ENCODE results near the gene NFIA. TPM values are rescaled to one million over a fixed set of nuclear protein-coding genes. Genes with fewer than 3 reads are reported as not detected.

The NFIA gene
- total and polyA plus RNA-seq, 10 of the 15 experiments (the other 5 are each of a cell fraction or from before 2014, with no cell fraction given): 0.10 to 0.16 TPM; not detected in 8

DNA sequence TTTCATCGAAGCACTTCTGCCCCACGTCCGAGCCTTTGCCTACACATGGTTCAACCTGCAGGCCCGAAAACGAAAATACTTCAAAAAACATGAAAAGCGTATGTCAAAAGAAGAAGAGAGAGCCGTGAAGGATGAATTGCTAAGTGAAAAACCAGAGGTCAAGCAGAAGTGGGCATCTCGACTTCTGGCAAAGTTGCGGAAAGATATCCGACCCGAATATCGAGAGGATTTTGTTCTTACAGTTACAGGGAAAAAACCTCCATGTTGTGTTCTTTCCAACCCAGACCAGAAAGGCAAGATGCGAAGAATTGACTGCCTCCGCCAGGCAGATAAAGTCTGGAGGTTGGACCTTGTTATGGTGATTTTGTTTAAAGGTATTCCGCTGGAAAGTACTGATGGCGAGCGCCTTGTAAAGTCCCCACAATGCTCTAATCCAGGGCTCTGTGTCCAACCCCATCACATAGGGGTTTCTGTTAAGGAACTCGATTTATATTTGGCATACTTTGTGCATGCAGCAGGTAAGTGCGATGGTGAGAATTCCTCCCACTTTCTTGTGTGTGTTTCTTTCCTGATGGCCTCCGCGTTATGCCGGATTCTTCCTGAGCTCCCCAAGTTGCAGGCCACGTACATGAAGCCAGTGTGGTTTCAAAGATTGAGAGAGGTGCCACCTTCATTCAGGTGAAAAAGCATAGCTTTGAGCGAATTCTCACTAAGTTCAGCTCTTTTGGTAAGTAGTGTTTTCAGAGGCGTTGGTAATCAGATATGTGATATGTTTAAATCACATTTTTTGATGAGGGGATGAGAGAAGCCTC is 6.0 kb downstream of the NFIA start:
- Histone ChIP-seq H3K27ac (ENCODE audit: control insufficient read depth, insufficient read depth) (no peak overlapping the region), H3K9me3 (replicated peaks; ENCODE audit: control insufficient read depth, insufficient read depth, low read length) (no peaks in the 10 kb centered on the region), H3K9ac (ENCODE audit: control insufficient read depth, insufficient read depth, low read length) (no peak overlapping the region), H4K20me1 (ENCODE audit: control insufficient read depth, insufficient read depth) (no peaks in the 10 kb centered on the region), H3K4me2 (ENCODE audit: control insufficient read depth, insufficient read depth) (no peak overlapping the region), H3K27me3 (replicated peaks in 1 of 2; ENCODE audit: control insufficient read depth in 2 of 2, insufficient read depth in 2 of 2, low read length in 1 of 2) (0 out of 4 replicates have a peak, but pooled peaks cover 0 to 3% of the 10 kb centered on the region in 2 experiments), H3K4me1 (ENCODE audit: control insufficient read depth, insufficient read depth, low read length) (no peaks in the 10 kb centered on the region), H2AFZ (ENCODE audit: control insufficient read depth, low read depth, low read length) (no peak overlapping the region), H3K79me2 (ENCODE audit: control insufficient read depth, insufficient read depth, low read length) (no peaks in the 10 kb centered on the region), H3K36me3 (ENCODE audit: control insufficient read depth in 2 of 2, insufficient read depth in 2 of 2, low read length in 1 of 2) (no peaks in the 10 kb centered on the region), H3K4me3 (no peak overlapping the region)
- BruUV-seq (replicated peaks): no TSS peak
- intact Hi-C loops (cut with micrococcal nuclease; ENCODE audit: unreplicated experiment) (no loop called here), in situ Hi-C loops (cut with MboI) (no loop called here)
- DNase-seq (ENCODE audit: low read depth, low spot score) (no peak), ATAC-seq (no peak), FAIRE-seq (no peak)
- 62% methylated on average over 25 of the region's 25 CpGs for WGBS (ENCODE audit: insufficient coverage, insufficient replicate concordance, low lambda C conversion rate, missing lambda C conversion rate)
- TF ChIP-seq ZNF384 (IDR thresholded peaks at IDR 0.05; ENCODE audit: borderline replicate concordance, low read depth, low read length) (no peak), BACH1 (IDR thresholded peaks at IDR 0.05; ENCODE audit: borderline replicate concordance) (no peak)
- TF ChIP-seq, protein P1, sequence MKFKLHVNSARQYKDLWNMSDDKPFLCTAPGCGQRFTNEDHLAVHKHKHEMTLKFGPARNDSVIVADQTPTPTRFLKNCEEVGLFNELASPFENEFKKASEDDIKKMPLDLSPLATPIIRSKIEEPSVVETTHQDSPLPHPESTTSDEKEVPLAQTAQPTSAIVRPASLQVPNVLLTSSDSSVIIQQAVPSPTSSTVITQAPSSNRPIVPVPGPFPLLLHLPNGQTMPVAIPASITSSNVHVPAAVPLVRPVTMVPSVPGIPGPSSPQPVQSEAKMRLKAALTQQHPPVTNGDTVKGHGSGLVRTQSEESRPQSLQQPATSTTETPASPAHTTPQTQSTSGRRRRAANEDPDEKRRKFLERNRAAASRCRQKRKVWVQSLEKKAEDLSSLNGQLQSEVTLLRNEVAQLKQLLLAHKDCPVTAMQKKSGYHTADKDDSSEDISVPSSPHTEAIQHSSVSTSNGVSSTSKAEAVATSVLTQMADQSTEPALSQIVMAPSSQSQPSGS (IDR thresholded peaks at IDR 0.05; ENCODE audit: low read length): no peak
- TF ChIP-seq, protein P2, sequence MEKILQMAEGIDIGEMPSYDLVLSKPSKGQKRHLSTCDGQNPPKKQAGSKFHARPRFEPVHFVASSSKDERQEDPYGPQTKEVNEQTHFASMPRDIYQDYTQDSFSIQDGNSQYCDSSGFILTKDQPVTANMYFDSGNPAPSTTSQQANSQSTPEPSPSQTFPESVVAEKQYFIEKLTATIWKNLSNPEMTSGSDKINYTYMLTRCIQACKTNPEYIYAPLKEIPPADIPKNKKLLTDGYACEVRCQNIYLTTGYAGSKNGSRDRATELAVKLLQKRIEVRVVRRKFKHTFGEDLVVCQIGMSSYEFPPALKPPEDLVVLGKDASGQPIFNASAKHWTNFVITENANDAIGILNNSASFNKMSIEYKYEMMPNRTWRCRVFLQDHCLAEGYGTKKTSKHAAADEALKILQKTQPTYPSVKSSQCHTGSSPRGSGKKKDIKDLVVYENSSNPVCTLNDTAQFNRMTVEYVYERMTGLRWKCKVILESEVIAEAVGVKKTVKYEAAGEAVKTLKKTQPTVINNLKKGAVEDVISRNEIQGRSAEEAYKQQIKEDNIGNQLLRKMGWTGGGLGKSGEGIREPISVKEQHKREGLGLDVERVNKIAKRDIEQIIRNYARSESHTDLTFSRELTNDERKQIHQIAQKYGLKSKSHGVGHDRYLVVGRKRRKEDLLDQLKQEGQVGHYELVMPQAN (conservative IDR thresholded peaks at IDR 0.05): no peak
- TF ChIP-seq, protein P3, sequence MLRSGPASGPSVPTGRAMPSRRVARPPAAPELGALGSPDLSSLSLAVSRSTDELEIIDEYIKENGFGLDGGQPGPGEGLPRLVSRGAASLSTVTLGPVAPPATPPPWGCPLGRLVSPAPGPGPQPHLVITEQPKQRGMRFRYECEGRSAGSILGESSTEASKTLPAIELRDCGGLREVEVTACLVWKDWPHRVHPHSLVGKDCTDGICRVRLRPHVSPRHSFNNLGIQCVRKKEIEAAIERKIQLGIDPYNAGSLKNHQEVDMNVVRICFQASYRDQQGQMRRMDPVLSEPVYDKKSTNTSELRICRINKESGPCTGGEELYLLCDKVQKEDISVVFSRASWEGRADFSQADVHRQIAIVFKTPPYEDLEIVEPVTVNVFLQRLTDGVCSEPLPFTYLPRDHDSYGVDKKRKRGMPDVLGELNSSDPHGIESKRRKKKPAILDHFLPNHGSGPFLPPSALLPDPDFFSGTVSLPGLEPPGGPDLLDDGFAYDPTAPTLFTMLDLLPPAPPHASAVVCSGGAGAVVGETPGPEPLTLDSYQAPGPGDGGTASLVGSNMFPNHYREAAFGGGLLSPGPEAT (IDR thresholded peaks at IDR 0.05; ENCODE audit: low read depth): no peak
- TF ChIP-seq, protein P4, sequence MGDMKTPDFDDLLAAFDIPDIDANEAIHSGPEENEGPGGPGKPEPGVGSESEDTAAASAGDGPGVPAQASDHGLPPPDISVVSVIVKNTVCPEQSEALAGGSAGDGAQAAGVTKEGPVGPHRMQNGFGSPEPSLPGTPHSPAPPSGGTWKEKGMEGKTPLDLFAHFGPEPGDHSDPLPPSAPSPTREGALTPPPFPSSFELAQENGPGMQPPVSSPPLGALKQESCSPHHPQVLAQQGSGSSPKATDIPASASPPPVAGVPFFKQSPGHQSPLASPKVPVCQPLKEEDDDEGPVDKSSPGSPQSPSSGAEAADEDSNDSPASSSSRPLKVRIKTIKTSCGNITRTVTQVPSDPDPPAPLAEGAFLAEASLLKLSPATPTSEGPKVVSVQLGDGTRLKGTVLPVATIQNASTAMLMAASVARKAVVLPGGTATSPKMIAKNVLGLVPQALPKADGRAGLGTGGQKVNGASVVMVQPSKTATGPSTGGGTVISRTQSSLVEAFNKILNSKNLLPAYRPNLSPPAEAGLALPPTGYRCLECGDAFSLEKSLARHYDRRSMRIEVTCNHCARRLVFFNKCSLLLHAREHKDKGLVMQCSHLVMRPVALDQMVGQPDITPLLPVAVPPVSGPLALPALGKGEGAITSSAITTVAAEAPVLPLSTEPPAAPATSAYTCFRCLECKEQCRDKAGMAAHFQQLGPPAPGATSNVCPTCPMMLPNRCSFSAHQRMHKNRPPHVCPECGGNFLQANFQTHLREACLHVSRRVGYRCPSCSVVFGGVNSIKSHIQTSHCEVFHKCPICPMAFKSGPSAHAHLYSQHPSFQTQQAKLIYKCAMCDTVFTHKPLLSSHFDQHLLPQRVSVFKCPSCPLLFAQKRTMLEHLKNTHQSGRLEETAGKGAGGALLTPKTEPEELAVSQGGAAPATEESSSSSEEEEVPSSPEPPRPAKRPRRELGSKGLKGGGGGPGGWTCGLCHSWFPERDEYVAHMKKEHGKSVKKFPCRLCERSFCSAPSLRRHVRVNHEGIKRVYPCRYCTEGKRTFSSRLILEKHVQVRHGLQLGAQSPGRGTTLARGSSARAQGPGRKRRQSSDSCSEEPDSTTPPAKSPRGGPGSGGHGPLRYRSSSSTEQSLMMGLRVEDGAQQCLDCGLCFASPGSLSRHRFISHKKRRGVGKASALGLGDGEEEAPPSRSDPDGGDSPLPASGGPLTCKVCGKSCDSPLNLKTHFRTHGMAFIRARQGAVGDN (IDR thresholded peaks at IDR 0.05): no peak
- ChIA-PET POLR2A (no interaction called here), SMC1A (ENCODE audit: uncharacterized antibody, unreplicated experiment) (interaction anchor here (1.4 kb wide), 1 partner anchor 11 kb away, joined by 3 read pairs; no protein-coding TSS in a partner anchor), CTCF (no interaction called here), RAD21 (ENCODE audit: unreplicated experiment) (no interaction called here)

All from GM12878 (cell line).